K562 (cell line): ENCODE results near the gene NYNRIN. TPM values are rescaled to one million over a fixed set of nuclear protein-coding genes. Genes with fewer than 3 reads are reported as not detected.

Experiments
- ATAC-seq: fragments of 200-7000 bp; cut with Tn5 transposase; 3 replicates; pipeline ENCODE4 v1.9.1; 2020; ENCODE audit warnings: moderate library complexity
- BruUV-seq: library from RNA; stranded (reverse); fragments of 400-500 nt; replicated peaks from 2 replicates; lab custom pipeline; 2021; lab: Mats Ljungman, UMichigan
- CTCF ChIA-PET: fragments of 300-600 bp; formaldehyde crosslinking; extraction: SDS; loops from one replicate; lab custom pipeline; 2021; ENCODE audit warnings: low intra/inter-chr PET ratio; lab: Yijun Ruan, JAX
- POLR2A ChIA-PET: fragments of 300-600, 350-650 bp; sonication (Branson Sonifier 250); formaldehyde crosslinking; extraction: SDS; loops from one replicate; lab custom pipeline; 2021; ENCODE audit warnings: antibody characterized with exemption, inconsistent platforms; lab: Yijun Ruan, JAX
- DNase-seq, 4 experiments: peaks; one replicate each; pipeline versions ENCODE4 v3.0.0 to v3.0.0-alpha.2; 2011 to 2018; ENCODE audit warnings: low spot score in 3 of 4, mixed read lengths in 3 of 4; ENCODE audit errors: extremely low read depth in 1 of 4
- FAIRE-seq: peaks from 2 replicates; lab custom pipeline; 2011; peaks lifted over from hg19 to GRCh38; lab: Jason Lieb, UNC
- H2AFZ ChIP-seq: 2 replicates; pipeline ENCODE4 v1.6.0; 2011; ENCODE audit warnings: low read depth, low read length, control low read depth, inconsistent platforms
- H3K27ac ChIP-seq: fragments of 200-600 bp; 3 replicates; pipeline ENCODE4 v1.8.0; 2011; ENCODE audit warnings: low read depth, mild to moderate bottlenecking, control low read depth, inconsistent platforms, low read length, moderate library complexity, mixed read lengths; ENCODE audit errors: extremely low read depth
- H3K27me3 ChIP-seq, 2 experiments: fragments of 300-600 bp in 1 of 2; 2 replicates in 1 of 2; 3 replicates in 1 of 2; pipeline versions ENCODE4 v1.6.0 to v1.8.0; 2011; ENCODE audit warnings: inconsistent platforms in 2 of 2, low read length in 2 of 2, mild to moderate bottlenecking in 1 of 2, mixed read lengths in 1 of 2, moderate library complexity in 1 of 2; ENCODE audit not compliant: control insufficient read depth in 2 of 2, insufficient read depth in 2 of 2
- H3K36me3 ChIP-seq: fragments of 300-600 bp; 3 replicates; pipeline ENCODE4 v1.8.0; 2011; ENCODE audit warnings: mild to moderate bottlenecking, low read length, inconsistent platforms; ENCODE audit not compliant: control insufficient read depth, insufficient read depth
- H3K4me1 ChIP-seq, 2 experiments: fragments of 200-600 bp in 1 of 2; replicated peaks in 1 of 2; 2 replicates in 1 of 2; 3 replicates in 1 of 2; pipeline versions ENCODE4 v1.5.1 to v1.8.0; 2011; ENCODE audit warnings: inconsistent platforms in 2 of 2, low read length in 2 of 2, mild to moderate bottlenecking in 1 of 2, mixed read lengths in 1 of 2, moderate library complexity in 1 of 2; ENCODE audit not compliant: control insufficient read depth in 2 of 2, insufficient read depth in 2 of 2
- H3K4me2 ChIP-seq: 2 replicates; pipeline ENCODE4 v1.6.1; 2011; ENCODE audit warnings: low read length, control low read depth, inconsistent platforms, mixed read lengths; ENCODE audit not compliant: insufficient read depth
- H3K4me3 ChIP-seq: fragments of 200-600 bp; sonication (generic), shearing (Covaris generic); 2 replicates; pipeline ENCODE4 v1.5.1; 2016; ENCODE audit warnings: control low read depth, inconsistent platforms
- H3K79me2 ChIP-seq: fragments of 200-600 bp; 3 replicates; pipeline ENCODE4 v1.8.0; 2011; ENCODE audit warnings: low read length, inconsistent platforms; ENCODE audit not compliant: control insufficient read depth, insufficient read depth
- H3K9ac ChIP-seq, 2 experiments: 2 replicates each; pipeline versions ENCODE4 v1.6.0 to v1.6.1; 2011; ENCODE audit warnings: low read depth in 2 of 2, low read length in 2 of 2, control low read depth in 1 of 2, inconsistent platforms in 1 of 2, mild to moderate bottlenecking in 1 of 2, mixed read lengths in 1 of 2; ENCODE audit not compliant: insufficient read depth in 1 of 2
- H3K9me1 ChIP-seq: one replicate; pipeline ENCODE4 v1.6.0; 2011; ENCODE audit warnings: inconsistent platforms, mild to moderate bottlenecking, low read length, moderate library complexity; ENCODE audit not compliant: control insufficient read depth, insufficient read depth
- H3K9me3 ChIP-seq: replicated peaks from 2 replicates; pipeline ENCODE4 v1.5.1; 2011; ENCODE audit warnings: low read depth, low read length, inconsistent platforms; ENCODE audit not compliant: control insufficient read depth, insufficient read depth
- H4K20me1 ChIP-seq: replicated peaks from 2 replicates; pipeline ENCODE4 v1.6.1; 2011; ENCODE audit warnings: low read length, inconsistent platforms, mixed read lengths; ENCODE audit not compliant: control insufficient read depth, insufficient read depth
- BCOR ChIP-seq: fragments of 450-650 bp; IDR thresholded peaks from 2 replicates; pipeline ENCODE4 v1.6.1; 2016
- CCAR2 ChIP-seq: fragments of 200-400 bp; formaldehyde crosslinking; IDR thresholded peaks from 2 replicates; pipeline ENCODE4 v1.6.1; 2017; ENCODE audit warnings: mild to moderate bottlenecking, low read depth, low read length
- CHD1 ChIP-seq: fragments of 200-600 bp; sonication (generic); IDR thresholded peaks from one replicate; pipeline ENCODE4 v1.6.1; 2012; ENCODE audit warnings: mild to moderate bottlenecking, moderate library complexity, low read length, inconsistent platforms
- EHMT2 ChIP-seq: fragments of 450-650 bp; IDR thresholded peaks from 2 replicates; pipeline ENCODE4 v1.6.1; 2018; ENCODE audit warnings: antibody characterized with exemption
- FOXP1 ChIP-seq: sonication (generic); formaldehyde crosslinking; IDR thresholded peaks from 2 replicates; pipeline ENCODE4 v1.8.0; 2022; ENCODE audit warnings: mild to moderate bottlenecking, missing genetic modification reagents
- GATAD2B ChIP-seq: fragments of 450-650 bp; IDR thresholded peaks from 2 replicates; pipeline ENCODE4 v1.6.1; 2017; ENCODE audit warnings: mild to moderate bottlenecking, borderline replicate concordance
- MBD2 ChIP-seq: sonication (generic); IDR thresholded peaks from 2 replicates; pipeline ENCODE4 v1.6.1; 2016; ENCODE audit warnings: low read depth, borderline replicate concordance
- MEF2D ChIP-seq: conservative IDR thresholded peaks from 2 replicates; pipeline ENCODE4 v1.6.1; 2016; ENCODE audit warnings: low read depth, missing genetic modification characterization, missing compliant biosample characterization
- MLLT1 ChIP-seq, 2 experiments: fragments of 450-650 bp; IDR thresholded peaks; 2 replicates each; pipeline ENCODE4 v1.6.1; 2016
- PHF8 ChIP-seq: fragments of 200-600 bp; sonication (generic); IDR thresholded peaks from 2 replicates; pipeline ENCODE4 v1.6.1; 2012; ENCODE audit warnings: mixed run types, mild to moderate bottlenecking, inconsistent platforms, low read length, moderate library complexity, borderline replicate concordance
- RBM17 ChIP-seq: fragments of 200-400 bp; formaldehyde crosslinking; IDR thresholded peaks from 2 replicates; pipeline ENCODE4 v1.6.1; 2017; ENCODE audit warnings: low read depth, mild to moderate bottlenecking, low read length, borderline replicate concordance
- SMAD4 ChIP-seq: fragments of 250-450 bp; sonication (Bioruptor Pico); conservative IDR thresholded peaks from 2 replicates; pipeline ENCODE4 v1.8.0; 2021; ENCODE audit warnings: inconsistent platforms, mild to moderate bottlenecking, moderate library complexity
- ZNF212 ChIP-seq: fragments of 450-650 bp; formaldehyde crosslinking; IDR thresholded peaks from 2 replicates; pipeline ENCODE4 v1.4.0; 2020; ENCODE audit warnings: mild to moderate bottlenecking
- ZNF253 ChIP-seq: fragments of 250-450 bp; sonication (Bioruptor Pico); conservative IDR thresholded peaks from 2 replicates; pipeline ENCODE4 v1.6.1; 2021; ENCODE audit warnings: mild to moderate bottlenecking
- ZNF444 ChIP-seq: fragments of 250-450 bp; sonication (Bioruptor Pico); IDR thresholded peaks from 2 replicates; pipeline ENCODE4 v1.4.0; 2020; ENCODE audit warnings: mild to moderate bottlenecking, moderate library complexity
- ZNF551 ChIP-seq: fragments of 250-450 bp; sonication (Bioruptor Pico); IDR thresholded peaks from 2 replicates; pipeline ENCODE4 v1.5.0; 2021; ENCODE audit warnings: mild to moderate bottlenecking, moderate library complexity
- ZNF764 ChIP-seq: fragments of 250-450 bp; sonication (Bioruptor Pico); IDR thresholded peaks from 2 replicates; pipeline ENCODE4 v1.4.0; 2020; ENCODE audit warnings: low read depth, mild to moderate bottlenecking, moderate library complexity
- ZNF780A ChIP-seq: fragments of 250-450 bp; sonication (Bioruptor Pico); IDR thresholded peaks from 2 replicates; pipeline ENCODE4 v1.5.0; 2021; ENCODE audit warnings: mild to moderate bottlenecking
- ZNF830 ChIP-seq: fragments of 250-450 bp; sonication (Bioruptor Pico); IDR thresholded peaks from 2 replicates; pipeline ENCODE4 v1.5.0; 2021; ENCODE audit warnings: mild to moderate bottlenecking
- WGBS: fragments of 100-300 bp; shearing (Covaris generic); methylation state at CpG from one replicate; pipeline ENCODE4 v1.1.6; 2016; ENCODE audit warnings: low coverage, mixed read lengths; ENCODE audit not compliant: insufficient coverage; ENCODE audit errors: missing lambda C conversion rate; 5-methylcytosine and 5-hydroxymethylcytosine counted together
- in situ Hi-C: fragments of 300-500 bp; cut with MboI; formaldehyde crosslinking; loops from 4 replicates; pipeline ENCODE4 v1.15.0; 2018; ENCODE audit warnings: inconsistent platforms, mixed read lengths
- intact Hi-C: fragments of 100-400 bp; cut with micrococcal nuclease; formaldehyde crosslinking; loops from 2 replicates; pipeline ENCODE4 v1.14.2; 2022
- polyA plus RNA-seq, 8 experiments: library from polyadenylated mRNA; depleted of rRNA in 4 of 8; stranded (reverse) in 5 of 8; unstranded in 3 of 8; fragments of >200 nt; fragmentation: Nextera tagmentation in 2 of 8; fragmentation: Illumina TruSeq in 1 of 8; extraction: Ambion mirVana in 2 of 8; extraction: Trizol in 1 of 8; gene quantifications; 2 replicates each; pipeline versions ENCODE4 v1.2.1 to v1.2.3, GENCODE V29; 2011 to 2014; ENCODE audit warnings: inconsistent platforms in 1 of 8, missing spikeins in 1 of 8
- total RNA-seq, 7 experiments: library from RNA; depleted of rRNA in 6 of 7; stranded (reverse); fragments of >200 nt in 6 of 7; fragmentation: Illumina TruSeq in 2 of 7; extraction: Trizol in 2 of 7; gene quantifications; 2 replicates each; pipeline versions ENCODE4 v1.2.1 to v1.2.3, GENCODE V29; 2011 to 2021; ENCODE audit warnings: low replicate concordance in 1 of 7
- TF ChIP-seq, protein P1 (sequence below): fragments of 200-800 bp; sonication (Bioruptor generic); IDR thresholded peaks from 2 replicates; pipeline ENCODE4 v1.6.1; 2017; ENCODE audit warnings: missing genetic modification characterization, missing compliant biosample characterization

The NYNRIN gene
- total and polyA plus RNA-seq, 9 of the 15 experiments (the other 6 are each of a cell fraction or from before 2014, with no cell fraction given): 0.04 to 1.2 (median 0.28) TPM

- Histone ChIP-seq H3K9me1 (peaks cover 3% of the 10 kb centered on the region), H3K4me3 (no peak overlapping the region), H3K27ac (no peak overlapping the region), H3K27me3 (no peaks in the 10 kb centered on the region), H2AFZ (no peak overlapping the region), H3K4me2 (no peak overlapping the region), H3K36me3 (peaks cover 46% of the 10 kb centered on the region; the same call in 2 of the 3 replicates), H3K9me3 (no peaks in the 10 kb centered on the region), H3K4me1 (peaks cover 15 to 33% of the 10 kb centered on the region in 2 experiments), H3K9ac (no peak overlapping the region), H3K79me2 (peaks cover 12% of the 10 kb centered on the region), H4K20me1 (peaks cover 5% of the 10 kb centered on the region; the same call in 1 of the 2 replicates)
- intact Hi-C loops: no loop called here
- ChIA-PET POLR2A (interaction anchor here (1.2 to 1.7 kb wide), 2 partner anchors 56 to 133 kb away, joined by 4 read pairs; no protein-coding TSS in a partner anchor), CTCF (no interaction called here)
- 74% methylated on average over 7 of the region's 7 CpGs for whole genome bisulfite sequencing
- ATAC-seq: no peak
- BruUV-seq: no TSS peak
- no peak for FAIRE-seq
- in situ Hi-C loops: loop anchor here (5.0 to 10.0 kb wide), 3 partner anchors 102 to 379 kb away; partner anchors contain the start of genes CARMIL3 and TINF2
- no peak for DNase-seq
- TF ChIP-seq ZNF780A (no peak), SMAD4 (no peak), CCAR2 (no peak), GATAD2B (no peak), CHD1 (no peak), MBD2 (no peak), BCOR (no peak), MLLT1 (IDR thresholded peaks at IDR 0.05) (no peak), RBM17 (no peak), ZNF830 (no peak), ZNF764 (CRISPR knock-in tag) (no peak), PHF8 (no peak), ZNF212 (CRISPR knock-in tag) (no peak), ZNF551 (CRISPR knock-in tag) (no peak), EHMT2 (no peak), ZNF253 (CRISPR knock-in tag) (no peak), MEF2D (no peak), FOXP1 (CRISPR knock-in tag) (no peak), ZNF444 (no peak)
- TF ChIP-seq, protein P1, sequence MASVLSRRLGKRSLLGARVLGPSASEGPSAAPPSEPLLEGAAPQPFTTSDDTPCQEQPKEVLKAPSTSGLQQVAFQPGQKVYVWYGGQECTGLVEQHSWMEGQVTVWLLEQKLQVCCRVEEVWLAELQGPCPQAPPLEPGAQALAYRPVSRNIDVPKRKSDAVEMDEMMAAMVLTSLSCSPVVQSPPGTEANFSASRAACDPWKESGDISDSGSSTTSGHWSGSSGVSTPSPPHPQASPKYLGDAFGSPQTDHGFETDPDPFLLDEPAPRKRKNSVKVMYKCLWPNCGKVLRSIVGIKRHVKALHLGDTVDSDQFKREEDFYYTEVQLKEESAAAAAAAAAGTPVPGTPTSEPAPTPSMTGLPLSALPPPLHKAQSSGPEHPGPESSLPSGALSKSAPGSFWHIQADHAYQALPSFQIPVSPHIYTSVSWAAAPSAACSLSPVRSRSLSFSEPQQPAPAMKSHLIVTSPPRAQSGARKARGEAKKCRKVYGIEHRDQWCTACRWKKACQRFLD (CRISPR knock-in tag): no peak
These were observed 35.2 kb downstream of the NYNRIN start for GRCh38 chr14:24434036-24434435.
